Activated T-cell treated with anti-CD3 and anti-CD28 coated beads, Interleukin-2, amount 50 U/mL, for 4 hours (primary cell): ENCODE results near the gene LRRC26. TPM values are rescaled to one million over a fixed set of nuclear protein-coding genes. Genes with fewer than 3 reads are reported as not detected.

ENCODE experiments used
- ATAC-seq, 2 donors: fragments of 200-7000 bp; cut with Tn5 transposase; one replicate each; pipeline ENCODE4 v1.10.0; 2021
- DNase-seq: peaks from one replicate; pipeline ENCODE4 v3.0.0-alpha.2; 2020
- H3K27me3 Mint-ChIP-seq: one replicate; pipeline ENCODE4 v1.8.0; 2021; ENCODE audit warnings: low read depth, mixed read lengths
- H3K36me3 Mint-ChIP-seq: one replicate; pipeline ENCODE4 v1.8.0; 2022; ENCODE audit warnings: mixed read lengths; ENCODE audit not compliant: insufficient read depth
- H3K4me1 Mint-ChIP-seq: one replicate; pipeline ENCODE4 v1.8.0; 2021; ENCODE audit warnings: low read depth, mixed read lengths
- H3K4me3 Mint-ChIP-seq: one replicate; pipeline ENCODE4 v1.8.0; 2021; ENCODE audit warnings: mild to moderate bottlenecking, moderate library complexity, mixed read lengths
- H3K9me3 Mint-ChIP-seq: one replicate; pipeline ENCODE4 v1.8.0; 2021; ENCODE audit warnings: mixed read lengths
- total RNA-seq, 3 donors: library from RNA; stranded (reverse); gene quantifications; one replicate each; pipeline ENCODE4 v1.2.1, GENCODE V29; 2021

The LRRC26 gene
- total RNA-seq, 3 donors from 2014 or later: 0.18 TPM; not detected in 2

GRCh38 chr9:137161558-137162486 lies 8.0 kb downstream of the LRRC26 start:
- Mint-ChIP-seq H3K27me3 (peaks cover 65% of the 10 kb centered on the region), H3K36me3 (no peaks in the 10 kb centered on the region), H3K4me3 (no peak overlapping the region), H3K9me3 (no peaks in the 10 kb centered on the region), H3K4me1 (peaks cover 19% of the 10 kb centered on the region)
- no peak for DNase-seq
- ATAC-seq: no peak

- ATAC-seq: no peak
- Mint-ChIP-seq H3K27me3 (peaks cover 62% of the 10 kb centered on the region), H3K9me3 (no peaks in the 10 kb centered on the region), H3K36me3 (no peaks in the 10 kb centered on the region), H3K4me1 (peaks cover 19% of the 10 kb centered on the region), H3K4me3 (no peak overlapping the region)
- DNase-seq: no peak
Measured at GRCh38 chr9:137160716-137161557, 8.9 kb downstream of the LRRC26 start.

GRCh38 chr9:137160054-137160425 lies 9.8 kb downstream of the LRRC26 start:
- peaks cover 19% of the 10 kb centered on the region for H3K4me1 Mint-ChIP-seq
- DNase-seq (no peak), ATAC-seq (no peak)
- no peak overlapping the region for H3K4me3 Mint-ChIP-seq
- H3K27me3 Mint-ChIP-seq: peaks cover 58% of the 10 kb centered on the region
- H3K36me3 Mint-ChIP-seq: no peaks in the 10 kb centered on the region
- H3K9me3 Mint-ChIP-seq: no peaks in the 10 kb centered on the region

GRCh38 chr9:137159105-137160053 lies 10.5 kb downstream of the LRRC26 start:
- no peak for ATAC-seq
- Mint-ChIP-seq H3K27me3 (peaks cover 58% of the 10 kb centered on the region), H3K4me3 (no peak overlapping the region), H3K36me3 (no peaks in the 10 kb centered on the region), H3K9me3 (no peaks in the 10 kb centered on the region), H3K4me1 (peaks cover 19% of the 10 kb centered on the region)
- DNase-seq: no peak

GRCh38 chr9:137158625-137159024 lies 11.2 kb downstream of the LRRC26 start:
- no peak for DNase-seq
- Mint-ChIP-seq H3K27me3 (peaks cover 54% of the 10 kb centered on the region), H3K9me3 (no peaks in the 10 kb centered on the region), H3K4me1 (peaks cover 19% of the 10 kb centered on the region), H3K36me3 (no peaks in the 10 kb centered on the region), H3K4me3 (no peak overlapping the region)
- ATAC-seq: no peak

- Mint-ChIP-seq H3K27me3 (peaks cover 51% of the 10 kb centered on the region), H3K9me3 (no peaks in the 10 kb centered on the region), H3K36me3 (no peaks in the 10 kb centered on the region), H3K4me1 (peaks cover 19% of the 10 kb centered on the region), H3K4me3 (no peak overlapping the region)
- no peak for DNase-seq
- no peak for ATAC-seq
Measured at GRCh38 chr9:137157618-137158415, 12.0 kb downstream of the LRRC26 start.

GRCh38 chr9:137156567-137157375 lies 13.1 kb downstream of the LRRC26 start:
- Mint-ChIP-seq H3K36me3 (no peaks in the 10 kb centered on the region), H3K4me3 (peak overlapping the region; percentile 55), H3K9me3 (no peaks in the 10 kb centered on the region), H3K27me3 (peaks cover 47% of the 10 kb centered on the region), H3K4me1 (peaks cover 19% of the 10 kb centered on the region)
- peak; percentile 62 for DNase-seq
- peak; percentile 69 to 76 for ATAC-seq

GRCh38 chr9:137152844-137153405 lies 16.9 kb downstream of the LRRC26 start:
- no peak for ATAC-seq
- DNase-seq: no peak
- Mint-ChIP-seq H3K36me3 (no peaks in the 10 kb centered on the region), H3K9me3 (no peaks in the 10 kb centered on the region), H3K4me1 (peaks cover 8% of the 10 kb centered on the region), H3K4me3 (no peak overlapping the region), H3K27me3 (peaks cover 27% of the 10 kb centered on the region)

GRCh38 chr9:137150617-137151457 lies 19.0 kb downstream of the LRRC26 start:
- H3K4me1 Mint-ChIP-seq: no peaks in the 10 kb centered on the region
- H3K9me3 Mint-ChIP-seq: no peaks in the 10 kb centered on the region
- H3K36me3 Mint-ChIP-seq: no peaks in the 10 kb centered on the region
- no peak overlapping the region for H3K4me3 Mint-ChIP-seq
- peak; percentile 53 to 57 for ATAC-seq
- H3K27me3 Mint-ChIP-seq: peaks cover 17% of the 10 kb centered on the region
- DNase-seq: peak; percentile 32

- Mint-ChIP-seq H3K27me3 (peaks cover 13% of the 10 kb centered on the region), H3K9me3 (no peaks in the 10 kb centered on the region), H3K4me3 (no peak overlapping the region), H3K4me1 (no peaks in the 10 kb centered on the region), H3K36me3 (no peaks in the 10 kb centered on the region)
- DNase-seq: no peak
- ATAC-seq: no peak
Measured at GRCh38 chr9:137149942-137150616, 19.8 kb downstream of the LRRC26 start.

GRCh38 chr9:137149363-137149762 lies 20.5 kb downstream of the LRRC26 start:
- H3K27me3 Mint-ChIP-seq: peaks cover 8% of the 10 kb centered on the region
- H3K4me3 Mint-ChIP-seq: no peak overlapping the region
- no peak for ATAC-seq
- no peaks in the 10 kb centered on the region for H3K9me3 Mint-ChIP-seq
- DNase-seq: no peak
- no peaks in the 10 kb centered on the region for H3K36me3 Mint-ChIP-seq
- H3K4me1 Mint-ChIP-seq: no peaks in the 10 kb centered on the region
